Right lung (tissue), 5 donors: ENCODE measurements around the gene PLAC8. TPM values are rescaled to one million over a fixed set of nuclear protein-coding genes. Genes with fewer than 3 reads are reported as not detected.
A peak's percentile ranks its signal among the peaks of the same experiment; 100 is the strongest.
"Not testable (repeated sequence)": the region's sequence is repeated elsewhere in the genome, so short reads cannot be mapped to it uniquely, and the experiment has no call there.

Experiments
- DNase-seq, 2 donors: peaks; one replicate each; pipeline ENCODE4 v3.0.0-alpha.2; 2013
- polyA plus RNA-seq, 5 donors: library from polyadenylated mRNA; unstranded; fragments of 120-200 nt; gene quantifications; one replicate each; pipeline versions ENCODE4 v1.2.1 to v1.2.3, GENCODE V29; 2013; ENCODE audit warnings: inconsistent platforms in 1 of 5, low replicate concordance in 1 of 5; ENCODE audit not compliant: insufficient read length in 5 of 5, insufficient read depth in 1 of 5

Gene PLAC8
- polyA plus RNA-seq, 5 donors = 7.1 to 8.7 (median 7.7) TPM

DNA sequence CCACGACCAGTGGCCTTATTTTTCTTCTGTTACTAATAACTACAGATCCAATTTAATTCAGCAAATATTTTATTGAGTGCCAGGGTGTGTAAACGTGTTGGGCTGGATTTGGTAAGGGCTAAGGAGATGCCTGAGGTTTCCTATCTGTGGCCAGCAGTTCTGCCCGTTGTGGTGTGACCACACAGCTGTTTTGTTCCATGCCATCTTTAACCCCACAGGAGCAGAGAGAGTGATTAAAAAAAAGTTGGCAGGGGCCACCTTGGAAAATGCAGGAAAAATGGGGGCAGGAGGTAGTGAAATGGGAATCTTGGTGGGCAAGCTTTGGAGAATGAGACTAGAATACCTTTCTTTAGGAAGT lies 1.1 kb downstream of the PLAC8 start:
- DNase-seq = no peak

DNA sequence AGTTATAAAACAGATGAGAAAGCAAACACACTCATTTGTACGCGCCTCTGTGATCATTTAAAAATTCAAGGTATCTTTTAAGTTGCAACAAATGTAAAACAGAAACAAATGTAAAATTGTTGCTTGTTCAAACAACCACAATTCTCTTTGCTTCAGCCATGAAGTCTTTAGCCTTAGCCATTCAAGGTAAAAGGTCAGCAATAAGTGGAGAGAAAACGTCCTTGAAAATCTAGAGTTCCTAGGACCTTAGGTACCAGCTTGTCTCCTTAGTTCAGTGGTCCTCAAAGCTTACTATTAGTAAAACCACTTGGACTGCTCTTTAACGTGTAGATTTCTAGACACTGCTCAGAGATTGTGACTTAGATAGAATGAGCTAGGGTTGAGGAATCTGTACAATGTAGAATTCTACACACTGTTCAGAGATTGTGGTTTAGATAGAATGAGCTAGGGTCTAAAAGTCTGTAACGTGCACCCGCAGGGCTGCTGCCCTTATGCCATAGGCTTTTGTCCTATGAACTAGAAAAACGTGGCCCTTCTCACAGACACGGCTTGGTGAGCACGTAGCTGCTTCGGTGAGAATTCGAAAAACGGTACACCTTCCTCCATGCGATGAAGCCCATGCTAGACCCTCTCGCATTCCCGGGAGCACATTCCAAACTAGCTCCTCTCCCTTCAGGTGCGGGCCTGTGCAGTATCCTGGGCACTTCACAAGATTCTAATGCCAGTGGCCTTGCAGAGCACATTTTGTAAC lies 1.7 kb downstream of the PLAC8 start:
- DNase-seq = no peak

DNA sequence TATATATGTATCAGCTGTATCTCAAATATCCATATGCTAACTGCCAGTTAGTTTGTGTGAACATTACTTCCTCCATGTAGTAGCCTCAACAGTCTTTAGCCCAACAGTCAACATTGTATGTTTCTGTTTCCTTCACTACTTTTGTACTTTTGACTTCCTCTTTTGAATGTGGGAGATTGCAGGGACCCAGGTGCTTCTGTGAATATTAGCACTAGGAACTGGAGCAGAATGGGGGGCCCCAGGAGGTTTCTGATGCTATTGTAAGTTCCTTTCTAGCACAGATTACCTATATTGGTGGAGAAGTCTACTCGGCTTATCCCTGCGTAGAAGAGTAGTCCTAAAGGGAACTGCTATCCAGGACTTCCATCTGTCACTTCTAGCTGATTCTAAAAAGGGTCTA lies 2.3 kb downstream of the PLAC8 start:
- DNase-seq = no peak

DNA sequence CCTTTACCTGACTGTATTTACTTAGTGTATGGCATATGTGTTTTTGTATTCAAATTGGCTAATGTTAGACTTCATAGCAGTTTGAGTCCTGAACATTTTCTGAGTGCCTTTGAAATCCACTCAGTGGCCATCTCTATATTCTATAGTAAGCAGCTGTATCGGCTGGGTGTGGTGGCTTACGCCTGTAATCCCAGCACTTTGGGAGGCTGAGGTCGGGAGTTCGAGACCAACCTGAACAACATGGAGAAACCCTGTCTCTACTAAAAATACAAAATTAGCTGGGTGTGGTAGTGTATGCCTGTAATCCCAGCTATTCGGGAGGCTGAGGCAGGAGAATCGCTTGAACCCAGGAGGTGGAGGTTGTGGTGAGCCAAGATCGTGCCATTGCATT lies 2.8 kb downstream of the PLAC8 start:
- DNase-seq = not testable (repeated sequence)

DNA sequence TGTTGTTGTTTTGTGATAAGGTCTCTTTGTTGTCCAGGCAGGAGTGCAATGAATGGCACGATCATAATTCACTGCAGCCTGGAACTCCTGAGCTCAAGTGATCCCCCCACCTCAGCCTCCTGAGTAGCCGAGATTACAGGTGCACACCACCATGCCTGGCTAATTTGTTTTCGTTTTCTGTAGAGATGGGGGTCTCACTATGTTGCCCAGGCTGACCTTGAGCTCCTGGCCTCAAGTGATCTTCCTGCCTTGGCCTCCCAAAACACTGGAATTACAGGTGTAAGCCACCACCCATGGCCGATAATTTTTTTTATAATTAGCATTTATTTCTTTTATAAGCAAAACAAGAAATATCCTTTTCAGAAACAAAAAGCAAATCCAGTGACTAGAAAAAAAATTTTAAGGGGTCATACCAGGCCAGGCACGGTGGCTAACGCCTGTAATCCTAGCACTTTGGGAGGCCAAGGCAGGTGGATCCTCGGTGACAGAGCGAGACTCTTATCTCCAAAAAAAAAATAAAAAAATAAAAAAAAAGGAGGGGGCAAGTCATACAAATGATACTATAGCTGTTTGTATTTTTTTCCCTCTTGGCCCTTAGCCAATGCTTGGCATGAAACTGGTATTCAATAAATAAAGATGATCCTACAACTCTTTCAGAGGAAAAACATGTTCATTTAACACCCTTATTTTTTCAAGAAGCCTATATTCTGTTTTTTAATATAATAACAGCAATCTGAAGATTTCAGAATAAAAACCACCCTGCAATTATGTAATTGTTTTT lies 3.4 kb downstream of the PLAC8 start:
- DNase-seq = no peak

DNA sequence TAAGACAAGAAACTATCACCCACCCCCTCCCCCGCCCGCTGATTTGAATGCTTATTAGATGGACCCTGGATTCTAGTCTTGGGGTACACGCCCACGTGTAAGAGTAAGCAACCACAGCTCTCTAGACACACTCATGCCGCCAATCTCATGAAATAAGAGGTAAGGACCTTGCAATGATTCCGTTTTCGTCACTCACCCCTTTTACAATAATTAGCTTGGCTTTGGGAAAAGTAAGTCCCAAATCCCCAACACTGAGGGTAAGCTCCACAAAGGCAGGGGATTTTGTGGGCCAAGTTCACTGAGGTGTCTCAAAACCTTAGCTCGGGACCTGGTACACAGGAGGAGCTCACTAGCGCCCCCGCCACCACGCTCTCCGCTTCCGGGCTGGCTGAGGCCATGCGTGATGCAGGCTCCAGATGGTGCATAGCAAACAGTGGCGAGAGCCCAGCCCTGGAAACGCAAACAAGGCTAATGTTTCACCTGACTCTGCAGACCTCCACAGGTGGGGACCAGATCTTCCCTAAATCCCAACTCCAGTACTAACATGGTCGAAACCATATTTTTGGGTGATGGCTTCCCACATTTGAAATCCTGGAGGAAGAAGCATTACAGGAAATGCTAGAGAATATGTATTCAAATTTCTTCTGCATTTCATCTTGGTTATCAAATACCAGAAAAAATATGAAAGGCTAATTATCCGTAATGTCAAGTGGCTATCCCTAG lies 4.1 kb downstream of the PLAC8 start:
- peak; percentile 61 to 66 for DNase-seq

DNA sequence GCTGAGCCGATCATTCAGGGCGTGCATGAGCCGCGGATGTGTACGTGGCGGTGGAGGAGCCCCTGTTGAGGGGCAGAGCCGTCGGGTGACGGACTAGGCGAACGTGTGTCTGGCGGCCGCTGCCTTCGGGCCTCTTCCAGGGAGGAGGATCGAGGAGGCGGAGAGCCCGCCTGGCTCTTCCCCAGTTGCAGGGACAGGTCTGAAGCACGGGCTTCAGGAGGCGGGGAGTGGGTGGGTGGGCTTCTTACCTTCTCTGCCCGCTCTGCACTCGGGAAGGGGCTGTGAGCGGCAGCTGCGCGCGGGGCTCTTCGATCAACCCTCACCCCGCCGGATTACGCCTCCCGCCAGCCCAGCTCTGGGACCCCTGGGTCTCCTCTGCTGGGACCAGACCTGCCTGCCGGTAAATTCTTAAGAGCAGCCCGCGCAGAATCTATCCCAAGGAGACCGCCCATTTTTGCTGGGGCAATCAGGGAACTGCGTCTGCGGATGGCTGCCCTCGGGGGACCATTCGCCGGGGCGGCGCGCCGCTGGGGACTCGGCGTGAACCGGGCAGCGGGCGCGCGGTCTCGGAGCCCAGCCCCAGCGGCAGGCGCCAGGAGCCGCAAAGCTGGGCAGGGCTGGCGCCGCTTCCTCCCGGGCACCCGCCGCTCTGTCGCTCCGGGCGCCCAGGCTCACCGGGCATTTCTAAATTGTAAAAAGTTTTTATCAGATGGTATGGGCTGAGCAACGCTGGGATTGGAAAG lies 4.9 kb downstream of the PLAC8 start:
- DNase-seq = peak; percentile 15 to 20

DNA sequence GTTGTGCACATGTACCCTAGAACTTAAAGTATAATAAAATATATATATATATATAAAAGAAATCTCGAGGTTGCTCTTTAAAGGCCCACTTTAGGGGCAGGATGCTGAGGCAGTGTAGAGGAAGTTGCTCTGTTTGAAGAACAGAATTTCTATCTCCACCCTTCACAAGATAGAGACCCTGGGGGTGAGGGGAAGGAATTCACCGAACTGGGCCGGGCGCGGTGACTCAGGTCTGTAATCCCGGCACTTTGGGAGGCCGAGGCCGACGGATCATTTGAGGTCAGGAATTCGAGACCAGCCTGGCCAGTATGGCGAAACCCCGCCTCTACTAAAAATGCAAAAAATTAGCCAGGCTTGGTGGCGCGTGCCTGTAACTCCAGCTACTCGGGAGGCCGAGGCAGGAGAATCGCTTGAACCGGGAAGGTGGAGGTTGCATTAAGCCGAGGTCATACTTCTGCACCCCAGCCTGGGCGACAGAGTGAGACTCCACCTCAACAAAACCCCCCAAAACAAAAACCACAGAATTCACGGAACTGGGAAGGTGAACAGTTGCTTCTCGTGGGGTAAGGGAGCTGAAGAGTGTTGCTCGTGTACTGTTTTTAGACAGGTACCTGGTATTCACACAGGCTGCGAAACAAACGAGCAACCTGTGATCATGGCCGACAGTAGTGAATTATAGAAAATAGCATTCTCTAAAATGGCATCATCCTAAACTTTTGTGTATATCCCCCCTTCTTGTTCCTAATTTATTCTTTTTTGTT lies 6.2 kb downstream of the PLAC8 start:
- no peak for DNase-seq

DNA sequence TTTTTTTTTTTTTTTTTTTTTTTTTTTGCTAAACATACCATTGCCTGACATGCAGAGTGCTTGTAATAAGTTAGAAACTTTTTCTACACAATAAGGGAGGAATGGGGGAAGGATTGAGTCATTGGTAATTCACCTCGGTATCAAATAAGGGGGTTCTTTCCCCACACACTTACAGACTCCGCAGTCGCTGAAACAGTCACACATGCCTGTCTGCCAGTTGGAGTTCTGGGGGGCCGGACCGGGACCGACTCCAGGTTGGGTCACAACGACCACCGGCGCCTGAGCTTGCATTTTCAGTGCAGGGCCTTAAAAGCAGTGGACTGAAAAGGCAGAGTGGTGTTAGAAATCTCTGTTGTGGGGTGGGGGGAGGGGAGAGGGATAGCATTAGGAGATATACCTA lies 6.9 kb downstream of the PLAC8 start:
- no peak for DNase-seq

DNA sequence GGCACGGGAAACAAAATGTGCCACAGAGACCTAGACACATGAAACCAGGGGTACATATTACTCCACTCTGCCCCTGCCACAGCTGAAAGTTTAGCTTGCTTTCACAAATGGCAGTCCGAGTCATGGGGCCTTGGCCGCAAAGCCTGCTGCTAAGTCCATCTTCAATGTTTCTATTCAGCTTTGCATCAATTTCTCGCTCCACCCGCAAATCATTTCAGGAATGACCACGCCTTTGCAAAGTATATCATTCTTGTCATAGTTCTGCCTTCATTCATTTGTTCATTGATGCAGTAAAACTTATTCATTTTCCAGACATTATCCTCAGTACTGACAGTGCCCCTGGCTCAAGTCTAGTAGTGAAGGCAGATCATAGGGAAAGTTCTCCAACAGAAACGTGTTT lies 9.5 kb downstream of the PLAC8 start:
- DNase-seq = no peak

DNA sequence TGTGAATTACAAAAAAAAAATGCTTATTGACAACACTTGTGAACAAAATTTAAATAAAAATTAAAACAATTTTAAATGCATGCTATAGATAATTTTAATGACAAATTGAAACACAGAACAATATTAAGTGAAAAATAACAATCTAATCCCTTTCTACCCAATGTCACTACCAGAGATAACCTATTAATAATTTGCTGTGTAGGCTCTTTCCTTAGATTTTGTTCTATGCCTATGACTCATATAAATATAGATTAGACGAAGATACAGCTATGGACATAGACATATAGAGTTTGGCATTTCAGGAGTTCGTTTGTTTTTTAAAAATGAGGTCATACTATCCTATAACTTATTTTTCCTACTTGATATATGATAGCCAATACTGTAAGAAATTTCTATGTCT lies 18.1 kb downstream of the PLAC8 start:
- no peak for DNase-seq

DNA sequence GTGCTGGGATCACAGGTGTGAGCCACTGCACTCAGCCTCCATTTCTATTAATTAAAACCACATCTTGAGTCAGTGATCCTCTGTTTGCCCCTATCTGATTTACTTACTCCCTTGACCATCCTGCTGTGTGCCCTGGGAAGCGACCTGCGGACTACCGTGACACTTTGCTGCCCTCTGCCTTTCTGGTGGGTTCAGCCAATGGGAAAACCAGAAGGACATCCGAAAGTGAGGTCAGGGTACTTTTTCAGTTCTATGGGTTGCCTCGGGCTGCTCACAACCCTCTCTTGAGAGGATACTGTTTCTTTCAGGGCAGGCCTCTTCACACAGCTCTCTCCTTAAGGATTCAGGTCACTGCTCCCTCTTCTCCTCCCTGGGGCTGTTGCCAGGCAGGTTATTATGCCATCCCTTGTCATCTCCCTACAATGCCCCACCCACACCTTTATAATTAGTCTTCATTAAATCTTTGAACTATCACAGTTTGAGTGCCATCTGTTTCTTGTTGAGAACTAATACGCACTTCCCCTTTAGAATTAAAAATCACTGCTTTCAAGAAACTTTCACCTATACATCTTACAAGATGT lies 21.4 kb downstream of the PLAC8 start:
- DNase-seq = no peak

DNA sequence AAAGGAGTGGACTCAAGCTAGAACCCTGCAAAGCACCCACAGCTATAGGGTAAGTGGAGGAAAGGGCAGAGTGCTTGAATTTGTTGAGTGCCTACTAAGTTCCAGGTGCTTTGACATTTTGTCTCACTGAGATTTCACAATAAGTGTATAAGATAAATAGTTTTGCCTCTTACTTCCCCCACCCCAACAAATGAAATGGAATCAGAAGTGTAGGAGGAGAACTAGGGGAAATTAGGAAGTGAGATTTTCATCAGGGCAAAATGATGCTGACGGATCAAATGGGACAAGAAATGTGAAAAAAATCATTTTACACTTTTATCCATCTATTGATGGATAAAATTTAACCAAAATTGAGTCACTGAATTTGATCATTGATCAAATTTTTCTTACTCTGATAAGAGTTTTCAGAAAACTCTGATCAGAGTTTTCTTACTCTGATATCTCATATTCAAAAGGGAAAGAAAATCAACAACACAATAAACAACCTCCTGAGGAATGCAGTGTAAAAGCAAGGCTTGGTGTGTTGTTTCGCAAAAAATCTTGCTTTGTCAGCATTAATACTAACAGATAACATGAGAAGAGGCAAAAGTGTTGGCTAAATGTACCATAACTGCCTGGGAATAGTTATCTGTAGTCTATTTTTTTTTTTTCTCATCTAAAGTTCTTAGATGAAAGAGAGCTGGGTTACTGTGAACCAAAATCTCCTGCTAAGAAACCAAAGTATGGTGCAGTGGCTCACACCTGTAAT lies 24.9 kb downstream of the PLAC8 start:
- DNase-seq = no peak

DNA sequence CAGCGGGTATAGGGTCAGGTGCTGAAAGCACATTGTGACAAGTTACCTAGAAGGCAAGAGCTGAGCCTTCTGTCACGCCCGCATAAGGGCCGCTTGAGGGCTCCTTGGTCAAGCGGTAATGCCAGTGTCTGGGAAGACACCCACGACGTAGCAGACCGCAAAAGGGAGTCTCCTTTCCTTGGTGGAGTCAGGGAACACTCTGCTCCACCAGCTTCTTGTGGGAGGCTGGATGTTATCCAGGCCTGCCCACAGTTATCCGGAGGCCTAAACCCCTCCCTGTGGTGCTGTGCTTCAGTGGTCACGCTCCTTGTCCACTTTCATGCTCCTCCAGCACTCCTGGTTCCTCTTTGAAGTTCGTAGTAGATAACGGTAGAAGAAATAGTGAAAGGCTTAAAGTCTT lies 29.6 kb downstream of the PLAC8 start:
- not testable (repeated sequence) for DNase-seq

DNA sequence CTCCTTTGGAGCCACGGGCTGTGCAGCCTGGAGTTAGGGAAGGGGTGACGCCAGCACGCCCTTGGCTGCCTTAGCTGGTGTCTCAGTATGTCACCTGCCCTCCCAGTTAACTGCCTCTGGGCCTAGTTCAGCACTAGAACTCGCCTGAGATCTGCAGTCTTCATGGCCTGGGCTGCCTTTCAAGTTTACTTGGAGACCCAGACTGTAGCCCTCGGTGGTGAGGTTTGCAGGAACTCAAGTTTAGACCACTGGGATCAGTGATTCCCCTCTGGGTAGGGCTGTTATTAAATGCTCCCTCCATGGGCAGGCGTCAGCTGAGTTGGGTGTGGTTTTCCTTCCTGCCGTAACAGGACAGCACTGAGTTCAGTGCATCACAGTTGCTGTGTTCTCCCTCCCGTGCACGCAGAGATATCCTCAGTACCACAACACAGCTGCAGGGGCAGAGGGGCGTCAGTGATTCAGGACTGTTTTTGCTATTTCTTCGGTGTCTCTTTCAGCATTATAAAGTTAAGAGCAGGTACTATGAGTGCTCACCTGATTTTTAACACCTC lies 30.5 kb downstream of the PLAC8 start:
- DNase-seq = no peak

DNA sequence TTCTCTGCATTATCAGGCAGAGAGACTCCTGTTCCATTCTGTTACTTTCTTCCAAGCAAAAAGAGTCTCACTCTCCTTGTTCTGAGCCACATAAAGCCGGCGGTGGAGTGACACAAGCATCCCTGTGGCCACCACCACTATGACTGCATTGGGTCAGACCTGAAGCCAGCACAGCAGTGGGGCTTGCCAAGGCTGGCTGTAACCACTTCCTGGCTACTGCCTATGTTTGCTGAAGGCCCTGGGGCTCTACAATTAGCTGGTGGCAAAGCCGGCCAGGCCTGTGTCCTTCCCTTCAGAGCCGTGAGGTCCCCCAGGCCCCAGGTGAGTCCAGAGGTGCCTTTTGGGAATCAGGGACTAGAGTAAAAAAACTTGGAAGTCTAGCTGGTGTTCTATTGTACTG lies 31.8 kb downstream of the PLAC8 start:
- no peak for DNase-seq

DNA sequence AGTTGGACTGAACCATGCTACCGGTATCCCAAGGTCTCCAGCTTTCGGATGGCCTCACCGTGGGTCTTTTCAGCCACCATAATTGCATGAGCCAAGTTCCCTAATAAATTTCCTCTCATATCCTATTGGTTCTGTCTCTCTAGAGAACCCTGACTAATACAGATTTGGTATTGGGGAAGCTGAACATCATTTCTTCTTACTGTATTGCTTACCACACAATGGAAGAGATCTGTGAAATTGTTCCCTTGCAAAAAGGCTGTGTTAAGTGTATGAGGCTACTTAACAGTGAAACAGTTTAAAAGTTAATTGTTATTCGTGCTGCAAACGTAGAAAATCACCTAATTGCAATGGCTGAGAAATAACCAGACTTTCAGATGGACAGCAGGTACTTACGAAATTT lies 34.0 kb downstream of the PLAC8 start:
- no peak for DNase-seq

DNA sequence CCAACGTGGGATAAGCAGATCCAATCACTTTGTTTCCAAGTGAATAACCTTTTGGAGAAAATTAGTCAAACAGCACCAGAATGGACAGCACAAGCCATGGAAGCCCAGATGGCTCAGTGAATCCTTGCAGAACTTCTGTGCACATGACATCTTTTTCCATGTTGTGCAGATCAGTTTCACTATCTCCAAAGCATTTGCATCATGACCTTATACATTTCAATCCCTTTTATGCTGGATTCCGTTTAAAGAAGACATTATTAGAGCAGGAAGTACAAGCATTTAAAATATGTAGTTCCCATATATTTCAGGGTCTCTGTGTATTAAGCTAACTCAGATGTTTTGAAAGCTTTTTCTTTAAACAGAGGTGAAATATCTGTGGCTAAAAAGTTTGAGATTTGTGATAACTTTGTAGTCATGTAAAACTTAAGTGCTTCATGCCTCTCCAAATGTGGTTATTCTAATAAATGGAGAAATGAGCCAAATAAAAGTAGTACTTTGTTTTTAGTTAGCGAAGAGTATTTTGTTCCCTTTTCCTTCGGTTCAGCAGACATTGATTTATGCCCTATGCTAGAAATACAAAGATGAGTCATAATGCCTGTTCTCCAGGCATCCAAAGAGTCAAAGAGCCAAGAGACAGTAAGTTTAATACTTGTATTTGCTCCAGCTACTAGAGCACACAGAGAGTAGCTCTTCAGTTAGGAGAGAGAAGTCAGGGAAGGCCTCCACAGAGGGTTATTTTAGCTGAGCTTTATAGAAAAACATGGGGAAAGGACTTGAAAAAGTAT lies 39.0 kb downstream of the PLAC8 start:
- no peak for DNase-seq

DNA sequence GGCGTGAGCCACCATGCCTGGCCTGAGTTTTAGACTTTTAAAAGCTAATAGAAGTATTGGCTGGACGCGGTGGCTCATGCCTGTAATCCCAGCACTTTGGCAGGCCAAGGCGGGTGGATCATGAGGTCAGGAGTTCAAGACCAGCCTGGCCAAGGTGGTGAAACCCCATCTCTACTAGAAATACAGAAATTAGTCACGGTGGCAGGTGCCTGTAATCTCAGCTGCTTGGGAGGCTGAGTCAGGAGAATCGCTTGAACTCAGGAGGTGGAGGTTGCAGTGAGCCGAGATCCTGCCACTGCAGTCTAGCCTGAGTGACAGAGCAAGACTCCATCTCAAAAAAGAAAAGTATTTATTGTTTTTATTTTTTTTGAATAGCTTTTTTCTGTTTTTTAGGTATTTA lies 39.7 kb downstream of the PLAC8 start:
- DNase-seq = not testable (repeated sequence)
